GM23248 (cell line): ENCODE data around the gene PLD1.

Source experiments
- EZH2 ChIP-seq: fragments of 200-600 bp; sonication (generic); IDR thresholded peaks from 2 replicates; pipeline ENCODE4 v1.6.1; 2018; ENCODE audit warnings: antibody characterized with exemption, mild to moderate bottlenecking; ENCODE audit not compliant: insufficient read depth, poor library complexity, severe bottlenecking
- EZH2phosphoT487 ChIP-seq: fragments of 200-600 bp; sonication (generic); IDR thresholded peaks from 2 replicates; pipeline ENCODE4 v1.6.1; 2018; ENCODE audit warnings: antibody characterized with exemption, moderate library complexity, mild to moderate bottlenecking, low read depth; ENCODE audit not compliant: insufficient read depth

GRCh38 chr3:171727288-171727687 is 83.0 kb downstream of the PLD1 start:
- no peak for TF ChIP-seq EZH2
- no peak for TF ChIP-seq EZH2phosphoT487
